ENCODE results near the gene MPDZ.

GRCh38 chr9:13128266-13128860 lies 151.1 kb downstream of the MPDZ start:
- TF ChIP-seq EZH2 (conservative IDR thresholded peaks at IDR 0.05; ENCODE audit: low read depth, low read length) (no peak), ZNF687 (CRISPR knock-in tag; IDR thresholded peaks at IDR 0.05) (no peak), ZNF274 (CRISPR knock-in tag; IDR thresholded peaks at IDR 0.05) (no peak), RBAK (CRISPR knock-in tag; IDR thresholded peaks at IDR 0.05) (no peak), ASH2L (IDR thresholded peaks at IDR 0.05; ENCODE audit: insufficient read length, low read depth, low read length) (no peak), GABPA (IDR thresholded peaks at IDR 0.05; ENCODE audit: low read depth, low read length) (no peak), GABPA (CRISPR knock-in tag; IDR thresholded peaks at IDR 0.05; ENCODE audit: low read depth) (no peak), MLLT10 (CRISPR knock-in tag; IDR thresholded peaks at IDR 0.05) (no peak), ZFP1 (CRISPR knock-in tag; IDR thresholded peaks at IDR 0.05) (no peak), SOX5 (CRISPR knock-in tag; IDR thresholded peaks at IDR 0.05; ENCODE audit: borderline replicate concordance) (no peak), MAFG (CRISPR knock-in tag; IDR thresholded peaks at IDR 0.05) (no peak), ELF4 (CRISPR knock-in tag; IDR thresholded peaks at IDR 0.05; ENCODE audit: borderline replicate concordance) (no peak), SIN3A (IDR thresholded peaks at IDR 0.05; ENCODE audit: borderline replicate concordance, low read depth, low read length) (no peak)
